Endodermal cell (in vitro differentiated cells): ENCODE data around the gene GBF1. TPM values are rescaled to one million over a fixed set of nuclear protein-coding genes. Genes with fewer than 3 reads are reported as not detected.

Experiments used
- DNase-seq: peaks from one replicate; pipeline ENCODE4 v3.0.0-alpha.2; 2017
- H3K27ac ChIP-seq: 2 replicates; pipeline ENCODE4 v1.5.1; 2013; ENCODE audit warnings: mild to moderate bottlenecking, low read depth, low read length, moderate library complexity
- H3K27me3 ChIP-seq: 2 replicates; pipeline ENCODE4 v1.6.1; 2013; ENCODE audit warnings: mild to moderate bottlenecking, low read length, moderate library complexity; ENCODE audit not compliant: insufficient read depth, control insufficient read depth, poor library complexity, severe bottlenecking
- H3K36me3 ChIP-seq: 2 replicates; pipeline ENCODE4 v1.7.0; 2013; ENCODE audit warnings: mild to moderate bottlenecking, low read length, moderate library complexity; ENCODE audit not compliant: control insufficient read depth, insufficient read depth
- H3K4me1 ChIP-seq: one replicate; pipeline ENCODE4 v1.7.0; 2013; ENCODE audit warnings: low read length; ENCODE audit not compliant: control insufficient read depth, insufficient read depth
- H3K4me3 ChIP-seq: 2 replicates; pipeline ENCODE4 v1.5.1; 2013; ENCODE audit warnings: mild to moderate bottlenecking, low read length, moderate library complexity
- H3K9ac ChIP-seq: 2 replicates; pipeline ENCODE4 v1.6.1; 2013; ENCODE audit warnings: mild to moderate bottlenecking, low read length, moderate library complexity; ENCODE audit not compliant: poor library complexity, severe bottlenecking; ENCODE audit errors: extremely low read depth
- H3K9me3 ChIP-seq: 2 replicates; pipeline ENCODE4 v1.6.1; 2013; ENCODE audit warnings: mild to moderate bottlenecking, low read length, moderate library complexity; ENCODE audit not compliant: control insufficient read depth
- H3K27ac Mint-ChIP-seq: 2 replicates; pipeline ENCODE4 v1.8.0; 2020; ENCODE audit warnings: mixed read lengths
- H3K27me3 Mint-ChIP-seq: 2 replicates; pipeline ENCODE4 v1.8.0; 2021; ENCODE audit warnings: mild to moderate bottlenecking, mixed read lengths; ENCODE audit not compliant: insufficient read depth
- H3K36me3 Mint-ChIP-seq: 2 replicates; pipeline ENCODE4 v1.8.0; 2020; ENCODE audit warnings: low read depth, mixed read lengths
- H3K4me1 Mint-ChIP-seq: 2 replicates; pipeline ENCODE4 v1.8.0; 2020; ENCODE audit warnings: mixed read lengths
- H3K4me3 Mint-ChIP-seq: 2 replicates; pipeline ENCODE4 v1.8.0; 2020; ENCODE audit warnings: mild to moderate bottlenecking, moderate library complexity, mixed read lengths
- H3K9me3 Mint-ChIP-seq: 2 replicates; pipeline ENCODE4 v1.8.0; 2020; ENCODE audit warnings: mild to moderate bottlenecking, mixed read lengths
- WGBS, 2 experiments: methylation state at CpG; one replicate each; pipeline versions ENCODE4 v1.1.5 to v1.1.7; 2013; ENCODE audit warnings: missing lambda C conversion rate in 2 of 2, mixed read lengths in 1 of 2; ENCODE audit not compliant: insufficient coverage in 1 of 2, insufficient read length in 1 of 2; 5-methylcytosine and 5-hydroxymethylcytosine counted together
- total RNA-seq, 2 donors: library from RNA; stranded (reverse); fragmentation: NEBNext Ultra II Directional in 1 of 2; extraction: Animal tissue kit (Norgen Biotek cat#: 25700) in 1 of 2; gene quantifications; 2 replicates in 1 of 2; 3 replicates in 1 of 2; pipeline ENCODE4 v1.2.1, GENCODE V29; 2021
- TF ChIP-seq, protein P1 (sequence below): fragments of 200-600 bp; sonication (generic); conservative IDR thresholded peaks from 2 replicates; pipeline ENCODE4 v1.5.0; 2021; ENCODE audit warnings: antibody characterized with exemption, mild to moderate bottlenecking

GBF1 gene
- total RNA-seq, 2 donors from 2014 or later = 31.1 to 31.4 TPM

DNA sequence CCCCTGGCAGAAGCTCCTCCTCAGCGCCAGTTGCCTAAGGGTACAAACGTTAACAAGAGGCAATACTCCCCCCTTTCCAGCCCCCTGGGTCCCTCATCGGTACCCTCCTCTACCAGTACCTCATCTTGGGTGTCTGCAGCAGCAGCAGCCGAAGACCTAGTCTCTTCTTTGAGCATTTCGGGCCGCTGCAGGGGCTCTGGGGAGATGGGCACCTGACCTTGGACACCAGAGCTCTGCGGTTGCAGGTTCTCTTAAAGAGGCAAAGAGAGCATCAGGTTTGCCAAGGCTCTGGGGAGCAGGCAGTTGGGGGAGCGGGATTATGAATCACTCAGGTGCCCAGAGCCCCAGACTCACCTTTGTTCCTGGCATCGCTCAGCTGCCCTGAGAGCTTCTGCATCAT lies 178.8 kb downstream of the GBF1 start:
- peaks cover 16% of the 10 kb centered on the region for H3K36me3 ChIP-seq
- H3K9me3 ChIP-seq = no peaks in the 10 kb centered on the region
- H3K4me3 ChIP-seq = no peak overlapping the region
- TF ChIP-seq, protein P1, sequence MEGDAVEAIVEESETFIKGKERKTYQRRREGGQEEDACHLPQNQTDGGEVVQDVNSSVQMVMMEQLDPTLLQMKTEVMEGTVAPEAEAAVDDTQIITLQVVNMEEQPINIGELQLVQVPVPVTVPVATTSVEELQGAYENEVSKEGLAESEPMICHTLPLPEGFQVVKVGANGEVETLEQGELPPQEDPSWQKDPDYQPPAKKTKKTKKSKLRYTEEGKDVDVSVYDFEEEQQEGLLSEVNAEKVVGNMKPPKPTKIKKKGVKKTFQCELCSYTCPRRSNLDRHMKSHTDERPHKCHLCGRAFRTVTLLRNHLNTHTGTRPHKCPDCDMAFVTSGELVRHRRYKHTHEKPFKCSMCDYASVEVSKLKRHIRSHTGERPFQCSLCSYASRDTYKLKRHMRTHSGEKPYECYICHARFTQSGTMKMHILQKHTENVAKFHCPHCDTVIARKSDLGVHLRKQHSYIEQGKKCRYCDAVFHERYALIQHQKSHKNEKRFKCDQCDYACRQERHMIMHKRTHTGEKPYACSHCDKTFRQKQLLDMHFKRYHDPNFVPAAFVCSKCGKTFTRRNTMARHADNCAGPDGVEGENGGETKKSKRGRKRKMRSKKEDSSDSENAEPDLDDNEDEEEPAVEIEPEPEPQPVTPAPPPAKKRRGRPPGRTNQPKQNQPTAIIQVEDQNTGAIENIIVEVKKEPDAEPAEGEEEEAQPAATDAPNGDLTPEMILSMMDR = no peak
- no peak overlapping the region for H3K9ac ChIP-seq
- no peak overlapping the region for H3K27ac ChIP-seq
- no peak overlapping the region for H3K27ac Mint-ChIP-seq
- peaks cover 6% of the 10 kb centered on the region for H3K4me1 ChIP-seq
- H3K36me3 Mint-ChIP-seq = peaks cover 15% of the 10 kb centered on the region
- no peaks in the 10 kb centered on the region for H3K27me3 ChIP-seq
- peaks cover 7% of the 10 kb centered on the region for H3K27me3 Mint-ChIP-seq
- WGBS, 2 experiments = 86 to 97% methylated on average over 5 to 9 of the region's 9 CpGs
- H3K4me3 Mint-ChIP-seq = no peak overlapping the region
- peaks cover 8% of the 10 kb centered on the region for H3K4me1 Mint-ChIP-seq
- DNase-seq = no peak
- H3K9me3 Mint-ChIP-seq = no peaks in the 10 kb centered on the region

DNA sequence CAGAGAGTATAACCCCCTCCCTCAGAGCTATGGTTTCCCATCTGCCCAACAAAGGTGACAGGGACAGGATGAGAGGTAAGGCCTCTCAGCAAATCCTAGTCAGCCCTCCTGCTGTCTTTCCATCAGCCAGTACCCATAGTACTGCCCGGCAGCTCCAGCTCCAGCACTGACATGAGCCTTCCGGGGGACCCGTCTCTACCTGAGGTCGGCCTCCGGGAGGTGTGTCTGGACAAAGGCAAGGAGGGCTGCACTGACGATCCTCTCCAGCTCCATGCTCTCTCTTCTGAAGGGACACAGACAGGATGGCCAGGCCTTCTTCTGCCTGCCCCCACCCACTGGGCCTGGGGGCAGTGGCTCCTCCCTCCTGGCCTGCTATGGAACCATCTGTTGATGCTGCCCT lies 179.6 kb downstream of the GBF1 start:
- Mint-ChIP-seq H3K4me1 (peaks cover 8% of the 10 kb centered on the region), H3K4me3 (no peak overlapping the region), H3K9me3 (no peaks in the 10 kb centered on the region), H3K27ac (no peak overlapping the region), H3K36me3 (peaks cover 15% of the 10 kb centered on the region), H3K27me3 (peaks cover 7% of the 10 kb centered on the region)
- peaks cover 5% of the 10 kb centered on the region for H3K4me1 ChIP-seq
- no peak for DNase-seq
- peaks cover 16% of the 10 kb centered on the region for H3K36me3 ChIP-seq
- H3K9me3 ChIP-seq = no peaks in the 10 kb centered on the region
- no peak overlapping the region for H3K9ac ChIP-seq
- no peak overlapping the region for H3K27ac ChIP-seq
- no peak overlapping the region for H3K4me3 ChIP-seq
- H3K27me3 ChIP-seq = no peaks in the 10 kb centered on the region
- TF ChIP-seq, protein P1 = no peak
- 87 to 88% methylated on average over 6 of the region's 6 CpGs for WGBS, 2 experiments

- WGBS, 2 experiments = 79 to 89% methylated on average over 1 of the region's 1 CpG
- Mint-ChIP-seq H3K4me1 (peaks cover 8% of the 10 kb centered on the region), H3K27me3 (peaks cover 7% of the 10 kb centered on the region), H3K9me3 (no peaks in the 10 kb centered on the region), H3K4me3 (no peak overlapping the region), H3K27ac (no peak overlapping the region), H3K36me3 (peaks cover 15% of the 10 kb centered on the region)
- DNase-seq = no peak
- Histone ChIP-seq H3K36me3 (peaks cover 17% of the 10 kb centered on the region), H3K9me3 (no peaks in the 10 kb centered on the region), H3K4me3 (no peak overlapping the region), H3K9ac (no peak overlapping the region), H3K27ac (no peak overlapping the region), H3K27me3 (no peaks in the 10 kb centered on the region), H3K4me1 (peaks cover 5% of the 10 kb centered on the region)
- TF ChIP-seq, protein P1 = no peak
These were observed 180.1 kb downstream of the GBF1 start for GRCh38 chr10:102425444-102425843.
